ENCODE data around the gene SHB. TPM values are rescaled to one million over a fixed set of nuclear protein-coding genes. Genes with fewer than 3 reads are reported as not detected.

The SHB gene
- total RNA-seq, 2 experiments from 2014 or later = 0.41 to 1.0 TPM

- intact Hi-C loops (cut with micrococcal nuclease; ENCODE audit: unreplicated experiment) = no loop called here
- H3K9me2 ChIP-seq (ENCODE audit: insufficient read depth, low read length) = no peaks in the 10 kb centered on the region
- no peak overlapping the region for H2AFZ ChIP-seq (ENCODE audit: low read length)
- CTCF ChIA-PET (ENCODE audit: unreplicated experiment) = no interaction called here
- DNase-seq (ENCODE audit: low spot score) = no peak
- H4K20me1 ChIP-seq (ENCODE audit: insufficient read depth, low read length) = no peaks in the 10 kb centered on the region
- no TSS peak for BruUV-seq (replicated peaks)
- POLR2A ChIA-PET = no interaction called here
- H3K79me2 ChIP-seq (ENCODE audit: insufficient read depth, low read depth, low read length) = no peaks in the 10 kb centered on the region
- H3K4me3 ChIP-seq (ENCODE audit: low read depth, low read length, poor library complexity, severe bottlenecking) = no peak overlapping the region
- H3K4me2 ChIP-seq (ENCODE audit: low read length) = no peak overlapping the region
- H3K27ac ChIP-seq (ENCODE audit: low read depth, low read length, poor library complexity, severe bottlenecking) = no peak overlapping the region
- no peak for TF ChIP-seq CTCF (conservative IDR thresholded peaks at IDR 0.05; ENCODE audit: low read length)
- H3K4me1 ChIP-seq (ENCODE audit: insufficient read depth, low read length, poor library complexity, severe bottlenecking) = no peaks in the 10 kb centered on the region
- H3K9me3 ChIP-seq (ENCODE audit: low read length) = no peaks in the 10 kb centered on the region
- H3K36me3 ChIP-seq (ENCODE audit: insufficient read depth, low read length) = no peaks in the 10 kb centered on the region
These were observed 111.4 kb downstream of the SHB start for GRCh38 chr9:37957664-37957953.

- no peaks in the 10 kb centered on the region for H3K9me3 ChIP-seq (ENCODE audit: low read length)
- H3K4me2 ChIP-seq (ENCODE audit: low read length) = no peak overlapping the region
- no peaks in the 10 kb centered on the region for H3K9me2 ChIP-seq (ENCODE audit: insufficient read depth, low read length)
- no peak overlapping the region for H2AFZ ChIP-seq (ENCODE audit: low read length)
- no peak for DNase-seq (ENCODE audit: low spot score)
- ChIA-PET CTCF (ENCODE audit: unreplicated experiment) (no interaction called here), POLR2A (no interaction called here)
- intact Hi-C loops (cut with micrococcal nuclease; ENCODE audit: unreplicated experiment) = no loop called here
- H3K27ac ChIP-seq (ENCODE audit: low read depth, low read length, poor library complexity, severe bottlenecking) = no peak overlapping the region
- no peaks in the 10 kb centered on the region for H3K79me2 ChIP-seq (ENCODE audit: insufficient read depth, low read depth, low read length)
- no peaks in the 10 kb centered on the region for H4K20me1 ChIP-seq (ENCODE audit: insufficient read depth, low read length)
- TF ChIP-seq EZH2phosphoT487 (IDR thresholded peaks at IDR 0.05; ENCODE audit: borderline replicate concordance, low read depth, low read length) = no peak
- TF ChIP-seq CTCF (conservative IDR thresholded peaks at IDR 0.05; ENCODE audit: low read length) = no peak
- no peak overlapping the region for H3K4me3 ChIP-seq (ENCODE audit: low read depth, low read length, poor library complexity, severe bottlenecking)
- H3K4me1 ChIP-seq (ENCODE audit: insufficient read depth, low read length, poor library complexity, severe bottlenecking) = no peaks in the 10 kb centered on the region
- no TSS peak for BruUV-seq (replicated peaks)
- H3K36me3 ChIP-seq (ENCODE audit: insufficient read depth, low read length) = no peaks in the 10 kb centered on the region
These were observed 111.9 kb downstream of the SHB start for GRCh38 chr9:37956904-37957663.

- H3K27ac ChIP-seq (ENCODE audit: low read depth, low read length, poor library complexity, severe bottlenecking) = no peak overlapping the region
- H3K36me3 ChIP-seq (ENCODE audit: insufficient read depth, low read length) = no peaks in the 10 kb centered on the region
- ChIA-PET CTCF (ENCODE audit: unreplicated experiment) (no interaction called here), POLR2A (no interaction called here)
- no peaks in the 10 kb centered on the region for H3K9me2 ChIP-seq (ENCODE audit: insufficient read depth, low read length)
- H3K79me2 ChIP-seq (ENCODE audit: insufficient read depth, low read depth, low read length) = no peaks in the 10 kb centered on the region
- no peaks in the 10 kb centered on the region for H3K9me3 ChIP-seq (ENCODE audit: low read length)
- BruUV-seq (replicated peaks) = no TSS peak
- DNase-seq (ENCODE audit: low spot score) = no peak
- TF ChIP-seq CTCF (conservative IDR thresholded peaks at IDR 0.05; ENCODE audit: low read length) = no peak
- TF ChIP-seq EZH2phosphoT487 (IDR thresholded peaks at IDR 0.05; ENCODE audit: borderline replicate concordance, low read depth, low read length) = no peak
- H3K4me2 ChIP-seq (ENCODE audit: low read length) = no peak overlapping the region
- no peaks in the 10 kb centered on the region for H3K4me1 ChIP-seq (ENCODE audit: insufficient read depth, low read length, poor library complexity, severe bottlenecking)
- intact Hi-C loops (cut with micrococcal nuclease; ENCODE audit: unreplicated experiment) = no loop called here
- no peak overlapping the region for H2AFZ ChIP-seq (ENCODE audit: low read length)
- H3K4me3 ChIP-seq (ENCODE audit: low read depth, low read length, poor library complexity, severe bottlenecking) = no peak overlapping the region
- H4K20me1 ChIP-seq (ENCODE audit: insufficient read depth, low read length) = no peaks in the 10 kb centered on the region
These were observed 112.6 kb downstream of the SHB start for GRCh38 chr9:37956423-37956820.
